ENCODE data around the gene CRIP1.

Gene CRIP1

GRCh38 chr14:105494606-105494929 is 7.9 kb downstream of the CRIP1 start:
- H3K4me3 ChIP-seq (ENCODE audit: low read depth, low read length), result no peak overlapping the region
- no peak for TF ChIP-seq CTCF (IDR thresholded peaks at IDR 0.05; ENCODE audit: insufficient read depth, low read depth, low read length, missing control alignments)
- no peak for DNase-seq (ENCODE audit: low read depth)

GRCh38 chr14:105495101-105495989 is 8.7 kb downstream of the CRIP1 start:
- DNase-seq (ENCODE audit: low read depth), result peak; percentile 1
- H3K4me3 ChIP-seq (ENCODE audit: low read depth, low read length), result no peak overlapping the region
- TF ChIP-seq CTCF (IDR thresholded peaks at IDR 0.05; ENCODE audit: insufficient read depth, low read depth, low read length, missing control alignments), result no peak

GRCh38 chr14:105495990-105496830 is 9.5 kb downstream of the CRIP1 start:
- TF ChIP-seq CTCF (IDR thresholded peaks at IDR 0.05; ENCODE audit: insufficient read depth, low read depth, low read length, missing control alignments), result no peak
- DNase-seq (ENCODE audit: low read depth), result no peak
- H3K4me3 ChIP-seq (ENCODE audit: low read depth, low read length), result no peak overlapping the region

GRCh38 chr14:105496831-105497591 is 10.3 kb downstream of the CRIP1 start:
- no peak overlapping the region for H3K4me3 ChIP-seq (ENCODE audit: low read depth, low read length)
- TF ChIP-seq CTCF (IDR thresholded peaks at IDR 0.05; ENCODE audit: insufficient read depth, low read depth, low read length, missing control alignments), result no peak
- DNase-seq (ENCODE audit: low read depth), result no peak

GRCh38 chr14:105497671-105498429 is 11.2 kb downstream of the CRIP1 start:
- DNase-seq (ENCODE audit: low read depth), result no peak
- H3K4me3 ChIP-seq (ENCODE audit: low read depth, low read length), result no peak overlapping the region
- no peak for TF ChIP-seq CTCF (IDR thresholded peaks at IDR 0.05; ENCODE audit: insufficient read depth, low read depth, low read length, missing control alignments)

Measured in GM12865 (cell line).